ENCODE results near the gene CCDC136. TPM values are rescaled to one million over a fixed set of nuclear protein-coding genes. Genes with fewer than 3 reads are reported as not detected.

The CCDC136 gene
- total RNA-seq, 4 donors from 2014 or later: 0.61 to 15.8 (median 9.3) TPM

GRCh38 chr7:128837521-128837921 is 45.8 kb downstream of the CCDC136 start:
- TF ChIP-seq POLR2A (IDR thresholded peaks at IDR 0.05): no peak
- no peak for TF ChIP-seq CTCF (IDR thresholded peaks at IDR 0.05 in 4 of 5, conservative IDR thresholded peaks at IDR 0.05 in 1 of 5)
- Histone ChIP-seq H3K36me3 (peaks cover 0 to 81% of the 10 kb centered on the region in 2 donors), H3K9me3 (no peaks in the 10 kb centered on the region), H3K4me1 (peaks cover 58 to 63% of the 10 kb centered on the region in 2 donors), H3K27me3 (no peaks in the 10 kb centered on the region), H3K4me3 (no peak overlapping the region), H3K27ac (peak overlapping the region; percentile 92 to 99 (median 98))
- DNase-seq (peak in 1 of 2 donors; percentile 21), ATAC-seq (no peak)
- intact Hi-C loops (cut with DNase I; ENCODE audit: low total_unique reads): no loop called here
- in situ Hi-C loops (cut with MboI; ENCODE audit: low sequenced_read_pairs in 4 of 4): no loop called here

GRCh38 chr7:128838109-128838779 is 46.5 kb downstream of the CCDC136 start:
- in situ Hi-C loops (cut with MboI; ENCODE audit: low sequenced_read_pairs in 4 of 4): no loop called here

GRCh38 chr7:128838981-128839731 is 47.4 kb downstream of the CCDC136 start:
- ATAC-seq (peak in 1 of 2 donors; percentile 3), DNase-seq (peak in 1 of 2 donors; percentile 74)
- H3K36me3 ChIP-seq: peaks cover 0 to 97% of the 10 kb centered on the region in 2 donors

More at GRCh38 chr7:128838109-128838779, 46.5 kb downstream of the CCDC136 start:
- DNase-seq (peak in 1 of 2 donors; percentile 28), ATAC-seq (no peak)
- TF ChIP-seq CTCF (IDR thresholded peaks at IDR 0.05 in 4 of 5, conservative IDR thresholded peaks at IDR 0.05 in 1 of 5) (no peak), POLR2A (IDR thresholded peaks at IDR 0.05) (no peak)
- peaks cover 0 to 88% of the 10 kb centered on the region in 2 donors for H3K36me3 ChIP-seq
- H3K27me3 ChIP-seq: no peaks in the 10 kb centered on the region
- H3K9me3 ChIP-seq: no peaks in the 10 kb centered on the region
- intact Hi-C loops (cut with DNase I; ENCODE audit: low total_unique reads): no loop called here
- no peak overlapping the region for H3K4me3 ChIP-seq
- peaks cover 51 to 61% of the 10 kb centered on the region in 2 donors for H3K4me1 ChIP-seq
- peak overlapping the region; percentile 92 to 99 (median 98) for H3K27ac ChIP-seq

GRCh38 chr7:128839751-128840177 is 48.0 kb downstream of the CCDC136 start:
- intact Hi-C loops (cut with DNase I; ENCODE audit: low total_unique reads): no loop called here
- TF ChIP-seq POLR2A (IDR thresholded peaks at IDR 0.05) (no peak), CTCF (IDR thresholded peaks at IDR 0.05 in 4 of 5, conservative IDR thresholded peaks at IDR 0.05 in 1 of 5) (no peak)
- H3K9me3 ChIP-seq: no peaks in the 10 kb centered on the region
- no peak overlapping the region for H3K4me3 ChIP-seq
- no peaks in the 10 kb centered on the region for H3K27me3 ChIP-seq
- H3K27ac ChIP-seq: peak overlapping the region; percentile 92 to 99 (median 98)
- in situ Hi-C loops (cut with MboI; ENCODE audit: low sequenced_read_pairs in 4 of 4): no loop called here
- H3K36me3 ChIP-seq: peaks cover 0 to 97% of the 10 kb centered on the region in 2 donors
- ATAC-seq: no peak
- DNase-seq: peak in 1 of 2 donors; percentile 36
- H3K4me1 ChIP-seq: peaks cover 44 to 54% of the 10 kb centered on the region in 2 donors

More at GRCh38 chr7:128838981-128839731, 47.4 kb downstream of the CCDC136 start:
- Histone ChIP-seq H3K4me3 (no peak overlapping the region), H3K4me1 (peaks cover 48 to 60% of the 10 kb centered on the region in 2 donors), H3K27me3 (no peaks in the 10 kb centered on the region), H3K27ac (peak overlapping the region; percentile 92 to 99 (median 98)), H3K9me3 (no peaks in the 10 kb centered on the region)
- in situ Hi-C loops (cut with MboI; ENCODE audit: low sequenced_read_pairs in 4 of 4): no loop called here
- TF ChIP-seq POLR2A (IDR thresholded peaks at IDR 0.05) (no peak), CTCF (IDR thresholded peaks at IDR 0.05 in 4 of 5, conservative IDR thresholded peaks at IDR 0.05 in 1 of 5) (no peak)
- intact Hi-C loops (cut with DNase I; ENCODE audit: low total_unique reads): no loop called here
